GDM1 (cell line): ENCODE data around the gene MST1.

ENCODE experiments used
- DNase-seq: peaks from one replicate; lab custom pipeline; 2025; lab: John Stamatoyannopoulos, UW

Gene MST1

GRCh38 chr3:49655731-49656285 lies 33.5 kb downstream of the MST1 start:
- no peak for DNase-seq

DNA sequence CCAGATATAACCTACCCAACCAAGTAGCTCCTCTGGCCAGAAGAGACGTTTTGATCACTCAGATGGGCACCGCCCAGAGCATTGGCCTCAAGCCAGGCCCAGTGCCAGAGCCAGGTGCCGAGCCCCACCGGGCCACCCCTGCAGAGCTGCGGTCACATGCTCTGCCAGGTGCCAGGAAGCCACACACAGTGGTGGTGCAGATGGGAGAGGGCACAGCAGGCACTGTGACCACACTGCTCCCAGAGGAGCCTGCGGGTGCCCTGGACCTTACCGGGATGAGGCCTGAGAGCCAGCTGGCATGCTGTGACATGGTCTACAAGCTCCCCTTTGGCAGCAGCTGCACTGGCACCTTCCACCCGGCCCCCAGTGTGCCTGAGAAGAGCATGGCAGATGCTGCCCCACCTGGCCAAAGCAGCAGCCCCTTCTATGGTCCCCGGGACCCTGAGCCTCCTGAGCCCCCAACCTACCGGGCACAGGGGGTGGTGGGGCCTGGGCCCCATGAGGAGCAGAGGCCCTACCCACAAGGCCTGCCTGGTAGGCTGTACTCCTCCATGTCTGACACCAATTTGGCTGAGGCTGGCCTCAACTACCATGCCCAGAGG lies 34.2 kb downstream of the MST1 start:
- no peak for DNase-seq

DNA sequence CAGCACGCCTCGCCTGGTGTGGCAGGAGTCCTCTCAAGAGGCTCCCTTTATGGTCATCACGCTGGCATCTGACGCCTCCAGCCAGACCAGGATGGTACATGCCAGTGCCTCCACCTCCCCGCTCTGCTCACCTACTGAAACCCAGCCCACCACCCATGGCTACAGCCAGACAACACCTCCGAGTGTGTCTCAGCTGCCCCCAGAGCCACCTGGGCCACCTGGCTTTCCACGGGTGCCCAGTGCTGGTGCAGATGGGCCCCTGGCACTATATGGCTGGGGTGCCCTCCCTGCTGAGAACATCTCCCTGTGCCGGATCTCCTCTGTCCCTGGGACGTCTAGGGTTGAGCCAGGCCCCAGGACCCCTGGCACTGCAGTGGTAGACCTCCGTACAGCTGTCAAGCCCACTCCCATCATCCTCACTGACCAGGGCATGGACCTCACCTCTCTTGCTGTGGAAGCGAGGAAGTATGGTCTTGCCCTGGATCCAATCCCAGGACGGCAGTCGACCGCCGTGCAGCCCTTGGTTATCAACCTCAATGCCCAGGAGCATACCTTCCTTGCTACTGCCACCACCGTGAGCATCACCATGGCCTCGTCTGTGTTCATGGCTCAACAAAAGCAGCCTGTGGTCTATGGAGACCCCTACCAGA lies 35.0 kb downstream of the MST1 start:
- no peak for DNase-seq

GRCh38 chr3:49653621-49654020 lies 35.7 kb downstream of the MST1 start:
- DNase-seq, result no peak

- DNase-seq, result no peak
These were observed 36.3 kb downstream of the MST1 start for GRCh38 chr3:49652903-49653415.

GRCh38 chr3:49652218-49652902 lies 36.9 kb downstream of the MST1 start:
- no peak for DNase-seq

- no peak for DNase-seq
These were observed 38.6 kb downstream of the MST1 start for GRCh38 chr3:49650637-49651036.

GRCh38 chr3:49650177-49650576 lies 39.1 kb downstream of the MST1 start:
- DNase-seq, result no peak

DNA sequence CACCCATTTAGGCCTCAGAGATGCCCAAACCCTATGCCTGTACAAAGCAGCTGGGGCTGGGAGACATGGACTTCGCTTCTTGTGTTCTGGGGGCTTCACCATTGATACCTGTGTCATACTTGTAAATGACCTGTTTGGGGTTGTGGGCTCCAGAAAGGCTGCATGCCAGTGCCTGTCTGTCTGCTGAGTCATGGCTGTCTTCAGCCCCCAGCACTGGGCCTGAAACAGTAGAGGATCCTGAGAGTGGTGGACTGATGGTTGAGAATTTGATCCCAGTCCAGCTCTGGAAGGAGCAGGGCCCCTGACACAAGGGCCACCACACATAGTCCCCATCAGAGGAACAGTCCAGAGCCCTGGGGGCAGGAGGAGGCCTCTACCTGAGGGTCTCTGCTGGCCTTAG lies 39.7 kb downstream of the MST1 start:
- no peak for DNase-seq

- DNase-seq, result no peak
These were observed 40.8 kb downstream of the MST1 start for GRCh38 chr3:49648354-49649019.

- no peak for DNase-seq
These were observed 41.5 kb downstream of the MST1 start for GRCh38 chr3:49647741-49648140.

DNA sequence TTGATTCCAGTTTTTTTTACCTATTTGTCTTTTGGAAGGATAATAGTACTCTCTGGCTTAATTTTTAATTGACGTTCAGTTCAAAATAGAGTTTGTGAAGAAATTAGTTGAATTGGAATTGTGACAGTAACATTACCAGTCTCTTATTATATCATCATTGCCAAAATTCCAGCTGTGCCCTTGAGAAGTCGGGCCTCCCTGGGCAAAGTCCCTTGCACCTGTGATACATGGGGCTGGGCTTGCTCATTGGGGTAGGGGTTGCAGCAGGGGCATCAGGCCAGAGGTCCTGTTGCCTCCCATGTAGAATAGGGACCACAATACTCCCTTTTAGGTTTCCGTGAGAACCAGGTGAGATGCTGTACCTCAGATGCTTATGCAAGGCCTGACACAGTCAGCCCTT lies 43.0 kb downstream of the MST1 start:
- DNase-seq, result no peak

- DNase-seq, result no peak
These were observed 44.6 kb downstream of the MST1 start for GRCh38 chr3:49644684-49645083.

GRCh38 chr3:49642708-49643145 lies 46.5 kb downstream of the MST1 start:
- no peak for DNase-seq

- no peak for DNase-seq
These were observed 47.2 kb downstream of the MST1 start for GRCh38 chr3:49641921-49642707.

DNA sequence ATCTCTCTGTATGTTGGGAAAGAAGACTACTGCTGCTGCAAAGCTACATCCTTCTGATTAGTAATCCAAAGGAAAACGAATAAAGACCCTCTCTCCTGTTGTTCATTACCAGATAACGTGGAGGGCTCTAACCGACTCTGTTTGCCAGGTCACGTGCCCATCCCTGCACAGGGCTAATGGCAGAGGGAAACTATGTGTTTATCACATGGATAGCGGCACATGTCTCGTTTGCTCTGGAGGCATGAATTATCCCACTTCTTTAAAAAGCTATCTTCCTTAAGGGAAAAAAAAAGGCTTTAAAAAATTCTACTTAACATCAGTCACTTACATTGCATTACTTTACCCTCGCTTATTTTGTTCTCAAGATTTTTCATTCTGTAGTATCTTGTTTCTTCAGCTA lies 48.0 kb downstream of the MST1 start:
- no peak for DNase-seq

DNA sequence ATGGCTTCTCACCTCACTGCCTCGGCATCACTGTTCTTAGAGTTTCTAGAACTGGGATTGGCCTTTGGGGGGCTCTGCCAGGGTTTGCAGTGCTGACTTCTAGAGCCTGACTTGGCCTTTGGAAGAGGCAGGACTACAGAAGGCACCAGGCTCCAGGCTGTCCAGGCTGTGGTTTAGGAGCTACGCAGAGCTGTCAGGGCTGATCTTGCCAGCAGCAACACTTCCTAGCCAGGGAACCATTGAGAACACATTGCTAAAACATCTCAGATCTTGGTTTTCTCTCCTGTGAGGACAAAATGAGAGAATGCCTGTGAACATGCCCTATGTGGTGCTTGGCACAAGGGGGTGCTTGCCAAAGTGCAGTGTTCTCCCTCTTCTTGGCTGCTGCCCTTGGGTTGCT lies 49.7 kb downstream of the MST1 start:
- no peak for DNase-seq

DNA sequence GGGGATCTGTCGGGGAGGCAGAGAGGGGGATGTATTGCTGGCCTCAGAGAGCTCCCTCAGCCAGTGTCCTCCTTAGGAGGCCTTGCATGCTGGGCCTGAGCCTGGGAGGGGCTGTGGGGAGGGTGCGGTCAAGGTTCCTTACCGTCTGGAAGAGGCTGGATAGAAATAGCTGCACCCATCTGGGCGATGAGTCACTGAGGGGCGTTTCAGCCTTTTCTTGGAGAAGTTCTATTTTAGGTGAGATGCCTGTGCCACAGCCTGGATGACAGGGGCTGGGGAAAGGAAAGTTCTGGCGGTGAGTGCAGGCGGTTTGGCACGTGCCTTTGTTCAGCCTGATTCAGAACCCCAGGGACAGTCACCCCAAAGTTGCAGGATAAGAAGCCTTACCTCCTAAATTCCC lies 50.8 kb downstream of the MST1 start:
- DNase-seq, result no peak

GRCh38 chr3:49636883-49637609 lies 52.2 kb downstream of the MST1 start:
- DNase-seq, result no peak

DNA sequence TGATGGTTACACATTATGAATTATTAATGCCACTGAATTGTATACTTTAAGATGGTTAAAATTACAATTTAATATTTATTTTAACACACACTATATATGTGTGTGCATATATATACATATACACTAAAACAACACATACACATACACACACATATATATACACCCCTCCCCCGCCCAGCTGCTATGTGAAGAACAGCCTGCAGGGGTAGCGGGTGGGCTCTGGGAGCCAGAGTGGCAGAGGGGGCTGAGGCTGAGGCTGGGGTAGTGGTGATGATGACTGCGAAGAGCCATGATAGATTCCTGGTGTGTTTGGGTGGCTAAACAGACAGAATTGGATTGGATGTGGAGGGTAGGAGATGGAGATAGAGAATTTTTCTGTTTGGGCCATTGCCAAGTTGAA lies 54.5 kb downstream of the MST1 start:
- no peak for DNase-seq
